Measurements from ENCODE around the gene SERPINB10. TPM values are rescaled to one million over a fixed set of nuclear protein-coding genes. Genes with fewer than 3 reads are reported as not detected.

SERPINB10 gene
- total RNA-seq: 0.41 TPM

GRCh38 chr18:63907664-63908063 lies at the start of gene SERPINB10:
TSS of gene SERPINB10 (plus strand) at chr18:63907958. CDS start at chr18:63915511, 7,553 bp downstream.
- DNase-seq (ENCODE audit: low spot score in 2 of 2) (no peak), FAIRE-seq (no peak)

- DNase-seq (ENCODE audit: low spot score in 2 of 2): no peak
- FAIRE-seq: no peak
Observed at GRCh38 chr18:63858456-63858855, 49.3 kb upstream of the SERPINB10 start.

- FAIRE-seq: no peak
Observed at GRCh38 chr18:63859781-63860475, 47.8 kb upstream of the SERPINB10 start.

GRCh38 chr18:63860531-63860930 lies 47.2 kb upstream of the SERPINB10 start:
- FAIRE-seq (no peak), DNase-seq (ENCODE audit: low spot score in 2 of 2) (no peak)

More at GRCh38 chr18:63859781-63860475, 47.8 kb upstream of the SERPINB10 start:
- DNase-seq (ENCODE audit: low spot score in 2 of 2): no peak

- FAIRE-seq (no peak), DNase-seq (ENCODE audit: low spot score in 2 of 2) (no peak)
Observed at GRCh38 chr18:63867368-63868125, 40.2 kb upstream of the SERPINB10 start.

GRCh38 chr18:63868546-63868945 lies 39.2 kb upstream of the SERPINB10 start:
- FAIRE-seq (no peak), DNase-seq (ENCODE audit: low spot score in 2 of 2) (no peak)

GRCh38 chr18:63869374-63869773 lies 38.4 kb upstream of the SERPINB10 start:
- FAIRE-seq: no peak
- no peak for DNase-seq (ENCODE audit: low spot score in 2 of 2)

GRCh38 chr18:63869851-63870250 lies 37.9 kb upstream of the SERPINB10 start:
- DNase-seq (ENCODE audit: low spot score in 2 of 2) (no peak), FAIRE-seq (no peak)

- no peak for DNase-seq (ENCODE audit: low spot score in 2 of 2)
- no peak for FAIRE-seq
Observed at GRCh38 chr18:63871836-63872235, 35.9 kb upstream of the SERPINB10 start.

GRCh38 chr18:63872586-63872985 lies 35.2 kb upstream of the SERPINB10 start:
- DNase-seq (ENCODE audit: low spot score in 2 of 2): no peak
- no peak for FAIRE-seq

GRCh38 chr18:63878343-63878742 lies 29.4 kb upstream of the SERPINB10 start:
- FAIRE-seq (no peak), DNase-seq (ENCODE audit: low spot score in 2 of 2) (no peak)

GRCh38 chr18:63878925-63879324 lies 28.8 kb upstream of the SERPINB10 start:
- FAIRE-seq: no peak
- DNase-seq (ENCODE audit: low spot score in 2 of 2): no peak

GRCh38 chr18:63879709-63880108 lies 28.0 kb upstream of the SERPINB10 start:
- DNase-seq (ENCODE audit: low spot score in 2 of 2) (no peak), FAIRE-seq (no peak)

- FAIRE-seq (no peak), DNase-seq (ENCODE audit: low spot score in 2 of 2) (no peak)
Observed at GRCh38 chr18:63881851-63882250, 25.9 kb upstream of the SERPINB10 start.

GRCh38 chr18:63882333-63883141 lies 25.2 kb upstream of the SERPINB10 start:
- DNase-seq (ENCODE audit: low spot score in 2 of 2) (no peak), FAIRE-seq (no peak)

- FAIRE-seq (no peak), DNase-seq (ENCODE audit: low spot score in 2 of 2) (no peak)
Observed at GRCh38 chr18:63883617-63884016, 24.1 kb upstream of the SERPINB10 start.

- FAIRE-seq: no peak
- no peak for DNase-seq (ENCODE audit: low spot score in 2 of 2)
Observed at GRCh38 chr18:63887424-63887823, 20.3 kb upstream of the SERPINB10 start, which contains the start of gene SERPINB2. TSS of gene SERPINB2 (plus strand) at chr18:63887705. CDS start at chr18:63891445, 3,740 bp downstream.

- no peak for FAIRE-seq
- DNase-seq (ENCODE audit: low spot score in 2 of 2): no peak
Observed at GRCh38 chr18:63888470-63889190, 19.1 kb upstream of the SERPINB10 start.

GRCh38 chr18:63889626-63890025 lies 18.1 kb upstream of the SERPINB10 start:
- FAIRE-seq (no peak), DNase-seq (ENCODE audit: low spot score in 2 of 2) (no peak)

GRCh38 chr18:63890237-63890949 lies 17.4 kb upstream of the SERPINB10 start:
- DNase-seq (ENCODE audit: low spot score in 2 of 2) (no peak), FAIRE-seq (no peak)

Measured in frontal cortex (tissue), 4 donors.